ENCODE results near the gene SYNPO2. TPM values are rescaled to one million over a fixed set of nuclear protein-coding genes. Genes with fewer than 3 reads are reported as not detected.
"Not testable (repeated sequence)": the region's sequence is repeated elsewhere in the genome, so short reads cannot be mapped to it uniquely, and the experiment has no call there.

The SYNPO2 gene
- total RNA-seq, 4 donors from 2014 or later: 1,547 to 3,168 (median 2,047) TPM

DNA sequence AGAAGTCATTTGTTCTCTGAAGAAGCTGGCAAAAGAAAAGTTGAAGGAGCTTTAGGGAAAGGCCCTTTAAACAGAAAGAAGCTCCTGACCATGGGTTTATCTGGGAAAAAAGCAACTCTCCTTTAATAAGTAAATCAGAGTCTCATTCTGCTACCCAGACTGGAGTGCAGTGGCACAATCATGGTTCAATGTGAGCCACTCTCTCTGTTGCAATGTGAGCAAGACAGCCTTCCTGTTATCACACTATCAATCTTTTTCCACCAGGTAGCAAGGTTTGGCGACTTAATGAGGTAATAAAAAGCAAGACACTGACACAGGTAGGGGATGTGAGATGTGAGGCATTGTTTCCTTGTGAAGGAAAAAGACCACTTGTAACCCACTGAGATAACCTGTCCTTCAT is 111.3 kb downstream of the SYNPO2 start:
- TF ChIP-seq, protein P1, sequence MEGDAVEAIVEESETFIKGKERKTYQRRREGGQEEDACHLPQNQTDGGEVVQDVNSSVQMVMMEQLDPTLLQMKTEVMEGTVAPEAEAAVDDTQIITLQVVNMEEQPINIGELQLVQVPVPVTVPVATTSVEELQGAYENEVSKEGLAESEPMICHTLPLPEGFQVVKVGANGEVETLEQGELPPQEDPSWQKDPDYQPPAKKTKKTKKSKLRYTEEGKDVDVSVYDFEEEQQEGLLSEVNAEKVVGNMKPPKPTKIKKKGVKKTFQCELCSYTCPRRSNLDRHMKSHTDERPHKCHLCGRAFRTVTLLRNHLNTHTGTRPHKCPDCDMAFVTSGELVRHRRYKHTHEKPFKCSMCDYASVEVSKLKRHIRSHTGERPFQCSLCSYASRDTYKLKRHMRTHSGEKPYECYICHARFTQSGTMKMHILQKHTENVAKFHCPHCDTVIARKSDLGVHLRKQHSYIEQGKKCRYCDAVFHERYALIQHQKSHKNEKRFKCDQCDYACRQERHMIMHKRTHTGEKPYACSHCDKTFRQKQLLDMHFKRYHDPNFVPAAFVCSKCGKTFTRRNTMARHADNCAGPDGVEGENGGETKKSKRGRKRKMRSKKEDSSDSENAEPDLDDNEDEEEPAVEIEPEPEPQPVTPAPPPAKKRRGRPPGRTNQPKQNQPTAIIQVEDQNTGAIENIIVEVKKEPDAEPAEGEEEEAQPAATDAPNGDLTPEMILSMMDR (IDR thresholded peaks at IDR 0.05): no peak
- TF ChIP-seq POLR2A (IDR thresholded peaks at IDR 0.05) (no peak), EP300 (IDR thresholded peaks at IDR 0.05) (no peak), POLR2AphosphoS5 (IDR thresholded peaks at IDR 0.05) (no peak)
- Histone ChIP-seq H3K27ac (peak overlapping the region; percentile 87 to 100 (median 96)), H3K4me1 (peaks cover 19 to 86% (median 40%) of the 10 kb centered on the region in 3 donors), H3K4me3 (no peak overlapping the region), H3K9me3 (no peaks in the 10 kb centered on the region), H3K27me3 (no peaks in the 10 kb centered on the region), H3K36me3 (no peaks in the 10 kb centered on the region)
- 17 to 56% methylated on average over 1 of the region's 1 CpG for whole genome bisulfite sequencing, 2 donors (ENCODE audit: low coverage in 1 of 2)
- no peak for ATAC-seq

DNA sequence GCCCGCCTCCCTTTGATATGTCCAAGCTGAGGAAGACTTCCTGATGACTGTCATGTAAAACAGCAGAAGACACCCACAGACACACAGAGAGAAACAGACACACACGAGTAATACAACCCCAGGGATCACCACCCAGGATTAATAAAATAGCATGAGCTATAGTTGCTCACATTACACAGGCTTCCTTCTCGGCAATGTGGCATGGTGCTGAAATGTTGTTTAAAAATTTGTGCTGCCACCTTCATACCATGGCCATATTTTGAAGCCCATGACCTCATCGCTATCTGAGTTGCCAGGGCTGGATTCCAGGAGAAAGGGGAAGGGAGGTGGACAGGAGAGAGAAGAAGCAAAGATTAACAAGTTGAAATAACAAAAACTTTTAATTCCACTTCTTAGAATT is 111.7 kb downstream of the SYNPO2 start:
- H3K9me3 ChIP-seq: no peaks in the 10 kb centered on the region
- H3K36me3 ChIP-seq: no peaks in the 10 kb centered on the region
- H3K27me3 ChIP-seq: no peaks in the 10 kb centered on the region
- peak overlapping the region; percentile 87 to 100 (median 96) for H3K27ac ChIP-seq
- WGBS, 2 donors (ENCODE audit: low coverage in 1 of 2): 29 to 35% methylated on average over 2 to 4 of the region's 4 CpGs
- peaks cover 19 to 83% (median 35%) of the 10 kb centered on the region in 3 donors for H3K4me1 ChIP-seq
- ATAC-seq: peak; percentile 76
- H3K4me3 ChIP-seq: no peak overlapping the region
- TF ChIP-seq POLR2A (IDR thresholded peaks at IDR 0.05) (peak in 1 of 2 donors; percentile 7), EP300 (IDR thresholded peaks at IDR 0.05) (no peak), POLR2AphosphoS5 (IDR thresholded peaks at IDR 0.05) (peak; percentile 94)

DNA sequence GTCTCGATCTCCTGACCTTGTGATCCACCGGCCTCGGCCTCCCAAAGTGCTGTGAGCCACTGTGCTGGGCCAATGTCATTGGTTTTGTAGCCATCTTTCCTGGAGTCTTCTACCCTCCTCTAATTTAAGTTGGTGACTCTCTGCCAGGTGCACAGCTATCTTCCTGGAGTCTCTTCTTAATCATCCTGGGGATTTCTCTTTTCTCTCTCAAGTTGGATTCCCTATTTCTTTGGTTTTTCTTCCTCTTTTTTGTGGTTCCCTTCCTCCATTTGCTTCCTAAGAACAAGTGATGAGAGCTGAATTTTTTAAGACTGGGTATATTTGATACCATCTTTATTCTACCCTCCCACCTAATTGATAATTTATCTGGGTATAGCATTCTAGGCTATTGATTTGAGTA is 113.8 kb downstream of the SYNPO2 start:
- no peak for ATAC-seq
- Histone ChIP-seq H3K4me3 (no peak overlapping the region), H3K27me3 (no peaks in the 10 kb centered on the region), H3K27ac (peak overlapping the region; percentile 85 to 100 (median 92)), H3K4me1 (peaks cover 19 to 81% (median 29%) of the 10 kb centered on the region in 3 donors), H3K9me3 (no peaks in the 10 kb centered on the region), H3K36me3 (no peaks in the 10 kb centered on the region)
- 66% methylated on average over 3 of the region's 3 CpGs; no CpG with 5 or more reads in 1 of the 2 donors for WGBS, 2 donors (ENCODE audit: low coverage in 1 of 2)
- TF ChIP-seq EP300 (IDR thresholded peaks at IDR 0.05) (no peak), POLR2AphosphoS5 (IDR thresholded peaks at IDR 0.05) (no peak), POLR2A (IDR thresholded peaks at IDR 0.05) (no peak)
- TF ChIP-seq, protein P1 (IDR thresholded peaks at IDR 0.05): no peak

DNA sequence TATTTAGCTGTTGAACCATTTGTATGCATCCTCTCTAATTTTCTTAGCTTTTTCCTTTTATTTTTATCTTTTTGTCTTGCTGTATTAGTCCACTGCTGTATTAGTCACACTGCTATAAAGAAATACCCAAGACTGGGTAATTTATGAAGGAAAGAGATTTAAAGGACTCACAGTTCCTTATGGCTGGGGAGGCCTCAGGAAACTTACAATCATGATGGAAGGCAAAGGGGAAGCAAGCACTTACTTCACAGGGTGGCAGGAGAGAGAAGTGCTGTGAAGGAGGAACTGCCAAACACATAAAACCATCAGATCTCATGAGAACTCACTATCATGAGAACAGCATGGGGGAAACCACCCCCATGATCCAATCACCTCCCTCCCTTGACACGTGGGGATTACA is 114.3 kb downstream of the SYNPO2 start:
- H3K27me3 ChIP-seq, H3K36me3 ChIP-seq, ATAC-seq, H3K9me3 ChIP-seq, H3K4me3 ChIP-seq: not testable (repeated sequence)
- H3K4me1 ChIP-seq: peaks cover 19 to 81% (median 29%) of the 10 kb centered on the region in 3 donors
- peak overlapping the region; percentile 85 to 100 (median 92) for H3K27ac ChIP-seq
- 25 to 44% methylated on average over 1 of the region's 1 CpG for WGBS, 2 donors (ENCODE audit: low coverage in 1 of 2)

DNA sequence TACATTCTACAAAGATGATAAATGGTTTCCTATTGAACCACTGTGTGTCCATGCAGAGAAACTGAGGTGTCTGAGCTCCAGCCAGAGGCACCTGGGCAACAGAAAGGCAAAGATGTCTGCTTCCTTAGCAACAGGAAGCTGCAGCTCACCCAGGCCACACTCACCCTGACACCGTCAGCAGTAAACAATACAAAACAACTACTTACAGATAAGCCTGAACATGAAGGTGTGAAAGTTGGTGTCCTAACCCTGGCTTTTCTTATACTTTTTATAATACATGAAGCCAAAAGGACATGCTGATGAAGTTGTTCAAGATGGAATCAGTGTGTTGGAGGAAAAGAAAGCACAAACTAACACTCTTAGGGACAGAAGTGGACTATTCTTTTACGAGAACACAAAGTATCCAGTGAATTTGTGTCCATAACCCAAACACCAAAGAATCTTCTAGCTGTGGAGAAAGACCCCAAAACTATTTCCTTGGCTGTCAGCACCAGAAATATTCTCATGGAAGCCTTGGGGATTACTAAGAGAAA is 117.3 kb downstream of the SYNPO2 start:
- Histone ChIP-seq H3K4me3 (no peak overlapping the region), H3K9me3 (no peaks in the 10 kb centered on the region), H3K4me1 (peaks cover 5 to 77% (median 21%) of the 10 kb centered on the region in 3 donors), H3K27me3 (no peaks in the 10 kb centered on the region), H3K27ac (peak overlapping the region; percentile 84 to 100 (median 94)), H3K36me3 (no peaks in the 10 kb centered on the region)
- no peak for TF ChIP-seq POLR2A (IDR thresholded peaks at IDR 0.05)
- TF ChIP-seq, protein P1 (IDR thresholded peaks at IDR 0.05): no peak
- WGBS, 2 donors (ENCODE audit: low coverage in 1 of 2): 64 to 86% methylated on average over 2 of the region's 2 CpGs
- no peak for ATAC-seq

DNA sequence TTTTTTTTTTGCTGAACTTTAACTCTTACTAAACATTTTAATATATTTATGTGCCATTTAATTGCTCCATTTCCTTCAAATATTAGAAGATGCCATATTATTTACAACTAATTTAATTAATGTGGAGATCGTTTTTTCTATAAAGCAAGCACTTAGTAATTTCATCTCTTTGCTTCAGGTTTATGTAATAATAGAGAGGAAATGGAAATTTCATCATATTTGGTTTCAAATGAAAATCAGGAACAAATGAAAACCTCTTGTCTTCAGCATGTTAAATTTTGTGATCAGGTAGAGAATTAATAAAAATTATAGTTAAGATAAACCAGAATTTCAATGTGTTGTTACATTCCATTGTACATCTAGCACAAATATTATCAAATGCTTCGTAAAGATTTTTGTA is 120.1 kb downstream of the SYNPO2 start:
- no peak for TF ChIP-seq EP300 (IDR thresholded peaks at IDR 0.05)
- TF ChIP-seq POLR2AphosphoS5 (IDR thresholded peaks at IDR 0.05): no peak
- no peak for TF ChIP-seq POLR2A (IDR thresholded peaks at IDR 0.05)
- TF ChIP-seq, protein P1 (IDR thresholded peaks at IDR 0.05): no peak
- H3K36me3 ChIP-seq: no peaks in the 10 kb centered on the region
- 42 to 50% methylated on average over 2 of the region's 2 CpGs for WGBS, 2 donors (ENCODE audit: low coverage in 1 of 2)
- no peak for ATAC-seq
- no peak overlapping the region for H3K4me3 ChIP-seq
- peaks cover 6 to 61% (median 16%) of the 10 kb centered on the region in 3 donors for H3K4me1 ChIP-seq
- H3K27ac ChIP-seq: peak overlapping the region; percentile 90 to 100 (median 94)
- H3K9me3 ChIP-seq: no peaks in the 10 kb centered on the region
- H3K27me3 ChIP-seq: no peaks in the 10 kb centered on the region

DNA sequence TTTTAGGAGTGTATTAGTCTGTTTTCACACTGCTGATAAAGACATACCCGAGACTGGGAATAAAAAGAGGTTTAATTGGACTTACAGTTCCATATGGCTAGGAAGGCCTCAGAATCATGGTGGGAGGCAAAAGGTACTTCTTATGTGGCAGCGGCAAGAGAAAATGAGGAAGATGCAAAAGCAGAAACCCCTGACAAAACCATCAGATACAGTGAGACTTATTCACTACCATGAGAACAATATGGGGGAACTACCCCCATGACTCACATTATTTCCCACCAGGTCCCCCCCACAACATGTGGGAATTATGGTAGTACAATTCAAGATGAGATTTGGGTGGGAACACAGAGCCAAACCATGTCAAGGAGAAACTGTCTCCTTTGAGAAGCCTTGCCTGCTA is 121.6 kb downstream of the SYNPO2 start:
- not testable (repeated sequence) for ATAC-seq, H3K36me3 ChIP-seq, H3K9me3 ChIP-seq, H3K27me3 ChIP-seq, H3K4me3 ChIP-seq
- WGBS, 2 donors (ENCODE audit: low coverage in 1 of 2): 69 to 86% methylated on average over 2 of the region's 2 CpGs
- Histone ChIP-seq H3K4me1 (peaks cover 5 to 61% (median 14%) of the 10 kb centered on the region in 3 donors), H3K27ac (peak overlapping the region; percentile 90 to 100 (median 94))
